ENCODE data around the gene OGFOD3.

GRCh38 chr17:82403662-82404660 lies 14.4 kb downstream of the OGFOD3 start:
- TF ChIP-seq EGR1 (IDR thresholded peaks at IDR 0.05) (no peak), EP300 (IDR thresholded peaks at IDR 0.05; ENCODE audit: borderline replicate concordance) (no peak), YY1 (IDR thresholded peaks at IDR 0.05; ENCODE audit: low read depth) (no peak), RAD21 (IDR thresholded peaks at IDR 0.05; ENCODE audit: low read depth) (no peak), TAF1 (IDR thresholded peaks at IDR 0.05; ENCODE audit: low read depth) (no peak), CEBPB (IDR thresholded peaks at IDR 0.05) (no peak), FOXM1 (IDR thresholded peaks at IDR 0.05; ENCODE audit: borderline replicate concordance, low read depth) (no peak), CREB1 (IDR thresholded peaks at IDR 0.05; ENCODE audit: low read depth) (no peak)

Data from Ishikawa (cell line).